HG03139 (cell line): ENCODE results near the gene G6PC1.

ENCODE experiments used
- ATAC-seq: cut with Tn5 transposase; IDR thresholded peaks from one replicate; pipeline ENCODE4 v1.9.1; 2021; ENCODE audit not compliant: unreplicated experiment

Gene G6PC1

DNA sequence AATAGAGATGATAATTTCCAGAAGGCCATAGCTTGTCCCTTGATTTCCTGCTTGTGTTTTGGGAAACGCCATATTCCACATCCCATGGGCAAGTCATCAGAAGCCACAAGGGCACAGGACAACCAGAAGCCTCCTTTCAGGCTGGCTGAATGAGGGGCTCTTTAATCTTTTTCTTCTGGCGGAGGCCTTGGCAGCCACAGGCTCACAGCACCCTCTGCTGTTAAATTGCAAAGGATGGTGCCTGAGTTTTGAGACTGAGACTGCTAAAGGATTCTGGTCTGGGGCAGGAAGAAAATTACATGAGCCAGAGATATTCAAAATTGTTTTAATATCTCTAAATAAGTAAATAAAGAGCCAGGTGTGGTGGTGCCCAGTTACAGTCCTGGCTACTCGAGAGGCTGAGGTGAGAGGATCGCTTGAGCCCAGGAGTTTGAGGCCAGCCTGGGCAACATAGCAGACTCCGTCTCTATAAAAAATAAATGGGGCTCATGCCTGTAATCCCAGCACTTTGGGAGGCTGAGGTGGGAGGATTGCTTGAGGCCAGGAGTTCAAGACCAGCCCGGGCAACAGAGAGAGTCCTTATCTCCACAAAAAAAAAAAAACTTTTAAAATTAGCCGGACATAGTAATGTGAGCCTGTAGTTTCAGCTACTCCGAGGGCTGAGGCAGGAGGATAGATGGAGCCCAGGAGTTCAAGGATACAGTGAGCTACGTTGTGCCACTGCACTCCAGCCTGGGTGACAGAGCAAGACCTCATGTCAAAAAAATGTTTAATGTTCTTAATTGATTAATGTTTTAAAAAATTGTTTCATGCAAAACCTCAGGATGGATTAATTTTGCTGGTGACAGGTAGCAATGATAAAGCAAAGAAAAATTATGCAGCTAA lies 37.4 kb downstream of the G6PC1 start:
- ATAC-seq, result no peak

- ATAC-seq, result no peak
These were observed 43.6 kb downstream of the G6PC1 start for GRCh38 chr17:42944211-42944610.

DNA sequence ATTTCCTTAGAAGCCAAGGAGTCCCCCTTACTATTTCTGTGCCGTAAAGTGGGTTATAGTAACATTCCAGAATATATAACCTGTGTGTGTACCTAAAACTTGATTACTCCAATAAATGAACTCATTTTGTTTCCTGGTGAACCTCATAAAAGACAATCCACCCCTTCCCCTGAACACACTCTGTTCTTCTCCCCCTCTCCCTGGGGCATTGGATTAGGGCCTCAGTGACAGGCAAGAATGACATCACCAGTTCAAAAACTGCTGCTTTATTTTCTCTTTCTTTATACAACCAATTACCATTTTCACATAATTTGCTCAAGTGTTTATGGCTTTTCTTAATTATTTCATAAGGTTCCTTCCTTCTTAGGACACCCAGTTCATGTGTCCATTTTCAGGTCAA lies 46.2 kb downstream of the G6PC1 start:
- no peak for ATAC-seq

- ATAC-seq, result no peak
These were observed 49.6 kb downstream of the G6PC1 start for GRCh38 chr17:42950044-42950783.
